NCI-H146 treated with DMSO at 0.1 percent for 48 hours (cell line): ENCODE results near the gene RANBP1.
"Not testable (repeated sequence)": the region's sequence is repeated elsewhere in the genome, so short reads cannot be mapped to it uniquely, and the experiment has no call there.

Experiments
- DNase-seq: peaks from one replicate; lab custom pipeline; 2025; ENCODE audit not compliant: unreplicated experiment; lab: John Stamatoyannopoulos, UW

RANBP1 gene

GRCh38 chr22:20115691-20116375, at the start of gene RANBP1:
TSS of gene RANBP1 (plus strand) at chr22:20116104. CDS start at chr22:20116185, 81 bp downstream.
- no peak for DNase-seq

GRCh38 chr22:20066617-20067383, 49.1 kb upstream of the RANBP1 start:
- DNase-seq, result no peak

GRCh38 chr22:20067384-20067682, 48.6 kb upstream of the RANBP1 start:
- not testable (repeated sequence) for DNase-seq

- no peak for DNase-seq
Measured at GRCh38 chr22:20068640-20069039, 47.3 kb upstream of the RANBP1 start.

- DNase-seq, result no peak
Measured at GRCh38 chr22:20069331-20070042, 46.4 kb upstream of the RANBP1 start.

GRCh38 chr22:20071524-20071972, 44.4 kb upstream of the RANBP1 start:
- no peak for DNase-seq

GRCh38 chr22:20076627-20077172, 39.2 kb upstream of the RANBP1 start:
- DNase-seq, result no peak

GRCh38 chr22:20079745-20080444, 36.0 kb upstream of the RANBP1 start, which contains the start of gene DGCR8:
TSS of gene DGCR8 (plus strand) at chr22:20080241. CDS start at chr22:20085964, 5,723 bp downstream.
- peak; percentile 85 for DNase-seq

GRCh38 chr22:20080445-20080775, 35.5 kb upstream of the RANBP1 start:
- DNase-seq, result no peak

GRCh38 chr22:20080776-20081654, 34.9 kb upstream of the RANBP1 start:
- DNase-seq, result peak; percentile 11

GRCh38 chr22:20083157-20083890, 32.6 kb upstream of the RANBP1 start:
- DNase-seq, result no peak

GRCh38 chr22:20083891-20084546, 31.9 kb upstream of the RANBP1 start:
- DNase-seq, result no peak

GRCh38 chr22:20084547-20085413, 31.1 kb upstream of the RANBP1 start:
- DNase-seq, result no peak

- DNase-seq, result no peak
Measured at GRCh38 chr22:20085651-20086050, 30.3 kb upstream of the RANBP1 start.

- DNase-seq, result no peak
Measured at GRCh38 chr22:20086101-20086599, 29.8 kb upstream of the RANBP1 start.

GRCh38 chr22:20086763-20087162, 29.1 kb upstream of the RANBP1 start:
- no peak for DNase-seq

- no peak for DNase-seq
Measured at GRCh38 chr22:20087319-20088262, 28.3 kb upstream of the RANBP1 start.
